WTC11 (cell line): ENCODE data around the gene SEC11A. TPM values are rescaled to one million over a fixed set of nuclear protein-coding genes. Genes with fewer than 3 reads are reported as not detected.

Experiments
- ATAC-seq: fragments of 200-7000 bp; cut with Tn5 transposase; 2 replicates; pipeline ENCODE4 v1.10.0; 2021; ENCODE audit warnings: mild to moderate bottlenecking, moderate library complexity
- CTCF ChIA-PET: fragments of 300-600 bp; sonication (Branson Sonifier 250); formaldehyde crosslinking; loops from one replicate; lab custom pipeline; 2021; ENCODE audit warnings: antibody characterized with exemption; lab: Charles Lee
- POLR2A ChIA-PET: fragments of 350-600 bp; sonication (Branson Sonifier 250); formaldehyde crosslinking; loops from one replicate; lab custom pipeline; 2021; ENCODE audit warnings: antibody characterized with exemption; lab: Charles Lee
- DNase-seq: peaks from one replicate; pipeline ENCODE4 v3.0.0; 2021; ENCODE audit warnings: low spot score
- H3K27ac Mint-ChIP-seq: 2 replicates; pipeline ENCODE4 v1.8.0; 2021; ENCODE audit warnings: mixed read lengths
- H3K27me3 Mint-ChIP-seq: 2 replicates; pipeline ENCODE4 v1.8.0; 2021; ENCODE audit warnings: low read depth, mild to moderate bottlenecking, moderate library complexity, mixed read lengths
- H3K36me3 Mint-ChIP-seq: 2 replicates; pipeline ENCODE4 v1.8.0; 2021; ENCODE audit warnings: mixed read lengths
- H3K4me1 Mint-ChIP-seq: 2 replicates; pipeline ENCODE4 v1.8.0; 2022; ENCODE audit warnings: mixed read lengths
- H3K4me3 Mint-ChIP-seq: 2 replicates; pipeline ENCODE4 v1.8.0; 2021; ENCODE audit warnings: mild to moderate bottlenecking, moderate library complexity, mixed read lengths
- H3K9me3 Mint-ChIP-seq: 2 replicates; pipeline ENCODE4 v1.8.0; 2021; ENCODE audit warnings: mixed read lengths
- ATF6 ChIP-seq: sonication (generic); formaldehyde crosslinking; IDR thresholded peaks from 2 replicates; pipeline ENCODE4 v1.8.1; 2023; ENCODE audit warnings: mild to moderate bottlenecking, missing genetic modification reagents
- CBFB ChIP-seq: sonication (generic); formaldehyde crosslinking; IDR thresholded peaks from 2 replicates; pipeline ENCODE4 v1.8.1; 2022; ENCODE audit warnings: mild to moderate bottlenecking, low read depth, missing genetic modification reagents
- CDX4 ChIP-seq: fragments of 250-450 bp; sonication (Bioruptor Pico); IDR thresholded peaks from 2 replicates; pipeline ENCODE4 v1.9.0; 2021; ENCODE audit warnings: moderate library complexity, mild to moderate bottlenecking, inconsistent platforms, borderline replicate concordance
- CREM ChIP-seq: sonication (generic); formaldehyde crosslinking; IDR thresholded peaks from 2 replicates; pipeline ENCODE4 v1.8.1; 2022; ENCODE audit warnings: mild to moderate bottlenecking, missing genetic modification reagents, moderate library complexity
- E2F1 ChIP-seq: sonication (generic); formaldehyde crosslinking; IDR thresholded peaks from 2 replicates; pipeline ENCODE4 v1.8.0; 2022; ENCODE audit warnings: mild to moderate bottlenecking, missing genetic modification reagents
- GRHL2 ChIP-seq: fragments of 250-450 bp; sonication (Bioruptor Pico); IDR thresholded peaks from 2 replicates; pipeline ENCODE4 v1.8.0; 2022; ENCODE audit warnings: mild to moderate bottlenecking, moderate library complexity; ENCODE audit not compliant: insufficient replicate concordance, severe bottlenecking
- JAZF1 ChIP-seq: fragments of 250-450 bp; sonication (Bioruptor Pico); IDR thresholded peaks from 2 replicates; pipeline ENCODE4 v1.9.0; 2021; ENCODE audit warnings: moderate library complexity, mild to moderate bottlenecking, inconsistent platforms
- KAT7 ChIP-seq: sonication (generic); formaldehyde crosslinking; IDR thresholded peaks from 2 replicates; pipeline ENCODE4 v1.8.1; 2023; ENCODE audit warnings: missing genetic modification reagents, mild to moderate bottlenecking, borderline replicate concordance
- MXD4 ChIP-seq: fragments of 250-450 bp; sonication (Bioruptor Pico); IDR thresholded peaks from 2 replicates; pipeline ENCODE4 v1.8.0; 2021; ENCODE audit warnings: mild to moderate bottlenecking, moderate library complexity, borderline replicate concordance
- MYBL2 ChIP-seq: sonication (generic); formaldehyde crosslinking; IDR thresholded peaks from 2 replicates; pipeline ENCODE4 v1.8.1; 2023; ENCODE audit warnings: mild to moderate bottlenecking, moderate library complexity, missing genetic modification reagents
- NFYB ChIP-seq: sonication (generic); formaldehyde crosslinking; conservative IDR thresholded peaks from 2 replicates; pipeline ENCODE4 v1.8.0; 2022; ENCODE audit warnings: low read depth, missing genetic modification reagents
- NR1H2 ChIP-seq: sonication (generic); formaldehyde crosslinking; IDR thresholded peaks from 2 replicates; pipeline ENCODE4 v1.9.0; 2021; ENCODE audit warnings: mild to moderate bottlenecking, moderate library complexity, missing genetic modification reagents
- RELA ChIP-seq: sonication (generic); formaldehyde crosslinking; IDR thresholded peaks from 2 replicates; pipeline ENCODE4 v1.8.1; 2022; ENCODE audit warnings: missing genetic modification reagents, mild to moderate bottlenecking, borderline replicate concordance
- RORB ChIP-seq: fragments of 250-450 bp; sonication (Bioruptor Pico); IDR thresholded peaks from 2 replicates; pipeline ENCODE4 v1.9.0; 2021; ENCODE audit warnings: mild to moderate bottlenecking
- TEAD4 ChIP-seq: sonication (generic); formaldehyde crosslinking; IDR thresholded peaks from 2 replicates; pipeline ENCODE4 v1.8.0; 2022; ENCODE audit warnings: mild to moderate bottlenecking, missing genetic modification reagents
- ZNF121 ChIP-seq: sonication (generic); formaldehyde crosslinking; IDR thresholded peaks from 2 replicates; pipeline ENCODE4 v1.8.0; 2023; ENCODE audit warnings: missing genetic modification reagents
- ZNF512 ChIP-seq: sonication (generic); formaldehyde crosslinking; IDR thresholded peaks from 2 replicates; pipeline ENCODE4 v1.8.1; 2022; ENCODE audit warnings: missing genetic modification reagents, borderline replicate concordance
- total RNA-seq: library from RNA; stranded (reverse); gene quantifications from 3 replicates; pipeline ENCODE4 v1.2.3, GENCODE V29; 2021
- TF ChIP-seq, protein P1 (sequence below): sonication (generic); formaldehyde crosslinking; IDR thresholded peaks from 2 replicates; pipeline ENCODE4 v1.8.1; 2023; ENCODE audit warnings: mild to moderate bottlenecking, missing genetic modification reagents, moderate library complexity
- TF ChIP-seq, protein P2 (sequence below): sonication (generic); formaldehyde crosslinking; IDR thresholded peaks from 2 replicates; pipeline ENCODE4 v1.8.0; 2022; ENCODE audit warnings: mild to moderate bottlenecking, missing genetic modification reagents
- TF ChIP-seq, protein P3 (sequence below): fragments of 250-450 bp; sonication (Bioruptor Pico); IDR thresholded peaks from 2 replicates; pipeline ENCODE4 v1.9.0; 2021; ENCODE audit warnings: mild to moderate bottlenecking

The SEC11A gene
- total RNA-seq, 1 experiment from 2014 or later: 214 TPM

- TF ChIP-seq E2F1 (no peak), ATF6 (CRISPR knock-in tag) (no peak), NFYB (CRISPR knock-in tag) (no peak), ZNF512 (CRISPR knock-in tag) (no peak), CBFB (CRISPR knock-in tag) (no peak), JAZF1 (no peak), NR1H2 (CRISPR knock-in tag) (no peak), MYBL2 (CRISPR knock-in tag) (no peak), GRHL2 (CRISPR knock-in tag) (no peak)
- TF ChIP-seq, protein P1, sequence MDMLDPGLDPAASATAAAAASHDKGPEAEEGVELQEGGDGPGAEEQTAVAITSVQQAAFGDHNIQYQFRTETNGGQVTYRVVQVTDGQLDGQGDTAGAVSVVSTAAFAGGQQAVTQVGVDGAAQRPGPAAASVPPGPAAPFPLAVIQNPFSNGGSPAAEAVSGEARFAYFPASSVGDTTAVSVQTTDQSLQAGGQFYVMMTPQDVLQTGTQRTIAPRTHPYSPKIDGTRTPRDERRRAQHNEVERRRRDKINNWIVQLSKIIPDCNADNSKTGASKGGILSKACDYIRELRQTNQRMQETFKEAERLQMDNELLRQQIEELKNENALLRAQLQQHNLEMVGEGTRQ (CRISPR knock-in tag): no peak
- TF ChIP-seq, protein P2, sequence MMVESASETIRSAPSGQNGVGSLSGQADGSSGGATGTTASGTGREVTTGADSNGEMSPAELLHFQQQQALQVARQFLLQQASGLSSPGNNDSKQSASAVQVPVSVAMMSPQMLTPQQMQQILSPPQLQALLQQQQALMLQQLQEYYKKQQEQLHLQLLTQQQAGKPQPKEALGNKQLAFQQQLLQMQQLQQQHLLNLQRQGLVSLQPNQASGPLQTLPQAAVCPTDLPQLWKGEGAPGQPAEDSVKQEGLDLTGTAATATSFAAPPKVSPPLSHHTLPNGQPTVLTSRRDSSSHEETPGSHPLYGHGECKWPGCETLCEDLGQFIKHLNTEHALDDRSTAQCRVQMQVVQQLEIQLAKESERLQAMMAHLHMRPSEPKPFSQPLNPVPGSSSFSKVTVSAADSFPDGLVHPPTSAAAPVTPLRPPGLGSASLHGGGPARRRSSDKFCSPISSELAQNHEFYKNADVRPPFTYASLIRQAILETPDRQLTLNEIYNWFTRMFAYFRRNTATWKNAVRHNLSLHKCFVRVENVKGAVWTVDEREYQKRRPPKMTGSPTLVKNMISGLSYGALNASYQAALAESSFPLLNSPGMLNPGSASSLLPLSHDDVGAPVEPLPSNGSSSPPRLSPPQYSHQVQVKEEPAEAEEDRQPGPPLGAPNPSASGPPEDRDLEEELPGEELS (CRISPR knock-in tag): no peak
- TF ChIP-seq, all 79 proteins: peak for 0
- H3K9me3 Mint-ChIP-seq: no peaks in the 10 kb centered on the region
- no peak for ATAC-seq
- no peak for DNase-seq
- ChIA-PET POLR2A (interaction anchor here (0.6 kb wide), 1 partner anchor 669 kb away, joined by 3 read pairs; no protein-coding TSS in a partner anchor), CTCF (interaction anchor here (0.8 to 3.6 kb wide), 3 partner anchors 61 to 267 kb away, joined by 3 to 25 read pairs (median 7); no protein-coding TSS in a partner anchor)
- H3K27me3 Mint-ChIP-seq: peaks cover 17% of the 10 kb centered on the region
- H3K4me1 Mint-ChIP-seq: peaks cover 26% of the 10 kb centered on the region
- H3K36me3 Mint-ChIP-seq: peaks cover 5% of the 10 kb centered on the region
- H3K27ac Mint-ChIP-seq: no peak overlapping the region
- no peak overlapping the region for H3K4me3 Mint-ChIP-seq
These were observed 54.9 kb downstream of the SEC11A start for GRCh38 chr15:84661001-84661400.

DNA sequence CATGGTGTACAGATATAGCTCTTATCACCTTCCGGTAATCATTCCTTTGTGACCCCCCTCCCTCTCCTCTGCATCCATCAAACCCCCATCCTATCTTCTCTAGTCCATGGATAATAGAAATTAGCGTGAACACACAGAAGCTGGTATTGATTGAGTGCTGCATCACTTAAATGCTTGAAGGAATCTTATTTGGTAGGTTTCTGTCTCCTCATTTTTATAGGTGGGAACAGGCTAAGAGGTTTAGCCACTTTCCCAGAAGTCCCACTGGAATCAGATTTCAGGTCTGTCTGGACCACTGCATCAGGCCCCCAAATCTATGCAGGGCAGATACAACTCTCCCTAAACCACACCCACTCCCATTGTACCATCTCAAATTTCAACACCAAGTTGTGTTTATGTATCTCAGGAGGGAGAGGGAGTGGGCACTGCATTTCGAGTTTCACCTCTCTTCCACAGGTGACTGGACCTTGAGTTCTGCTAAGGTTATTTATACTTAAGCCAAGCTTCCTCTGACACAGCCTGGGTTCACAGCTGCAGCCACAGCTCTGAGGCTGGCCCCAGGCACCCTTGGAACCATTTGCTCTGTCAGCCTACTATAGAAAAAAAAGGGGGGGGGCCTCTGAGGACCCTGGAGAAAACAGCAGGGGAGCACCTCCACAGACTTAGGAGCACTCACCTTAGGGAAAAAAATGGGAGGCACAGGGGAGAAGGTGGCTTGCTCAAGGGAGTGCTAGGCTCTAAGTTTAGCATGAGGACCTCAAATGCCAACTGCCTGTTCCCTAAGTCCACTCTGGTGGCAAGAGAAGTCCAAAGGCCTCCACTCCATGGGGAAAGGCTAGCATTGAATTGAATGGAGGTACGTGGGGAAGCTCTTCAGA is 55.8 kb downstream of the SEC11A start:
- DNase-seq (no peak), ATAC-seq (no peak)
- Mint-ChIP-seq H3K4me3 (no peak overlapping the region), H3K4me1 (peaks cover 26% of the 10 kb centered on the region), H3K27me3 (peaks cover 18% of the 10 kb centered on the region), H3K36me3 (no peaks in the 10 kb centered on the region), H3K27ac (peak overlapping the region; percentile 57; the same call in 1 of the 2 replicates), H3K9me3 (no peaks in the 10 kb centered on the region)
- POLR2A ChIA-PET: interaction anchor here (1.9 kb wide), 1 partner anchor 56 kb away, joined by 8 read pairs; the partner anchor contains the start of gene SEC11A
- CTCF ChIA-PET: interaction anchor here (0.6 to 7.5 kb wide), 7 partner anchors 22 to 268 kb away, joined by 3 to 63 read pairs (median 9); partner anchors contain the start of gene ZSCAN2
- TF ChIP-seq KAT7 (CRISPR knock-in tag) (no peak), CREM (no peak), ZNF121 (CRISPR knock-in tag) (no peak), RELA (CRISPR knock-in tag) (no peak), TEAD4 (no peak), RORB (CRISPR knock-in tag) (no peak), CDX4 (no peak), NFYB (CRISPR knock-in tag) (no peak), MXD4 (CRISPR knock-in tag) (no peak)
- TF ChIP-seq, protein P3, sequence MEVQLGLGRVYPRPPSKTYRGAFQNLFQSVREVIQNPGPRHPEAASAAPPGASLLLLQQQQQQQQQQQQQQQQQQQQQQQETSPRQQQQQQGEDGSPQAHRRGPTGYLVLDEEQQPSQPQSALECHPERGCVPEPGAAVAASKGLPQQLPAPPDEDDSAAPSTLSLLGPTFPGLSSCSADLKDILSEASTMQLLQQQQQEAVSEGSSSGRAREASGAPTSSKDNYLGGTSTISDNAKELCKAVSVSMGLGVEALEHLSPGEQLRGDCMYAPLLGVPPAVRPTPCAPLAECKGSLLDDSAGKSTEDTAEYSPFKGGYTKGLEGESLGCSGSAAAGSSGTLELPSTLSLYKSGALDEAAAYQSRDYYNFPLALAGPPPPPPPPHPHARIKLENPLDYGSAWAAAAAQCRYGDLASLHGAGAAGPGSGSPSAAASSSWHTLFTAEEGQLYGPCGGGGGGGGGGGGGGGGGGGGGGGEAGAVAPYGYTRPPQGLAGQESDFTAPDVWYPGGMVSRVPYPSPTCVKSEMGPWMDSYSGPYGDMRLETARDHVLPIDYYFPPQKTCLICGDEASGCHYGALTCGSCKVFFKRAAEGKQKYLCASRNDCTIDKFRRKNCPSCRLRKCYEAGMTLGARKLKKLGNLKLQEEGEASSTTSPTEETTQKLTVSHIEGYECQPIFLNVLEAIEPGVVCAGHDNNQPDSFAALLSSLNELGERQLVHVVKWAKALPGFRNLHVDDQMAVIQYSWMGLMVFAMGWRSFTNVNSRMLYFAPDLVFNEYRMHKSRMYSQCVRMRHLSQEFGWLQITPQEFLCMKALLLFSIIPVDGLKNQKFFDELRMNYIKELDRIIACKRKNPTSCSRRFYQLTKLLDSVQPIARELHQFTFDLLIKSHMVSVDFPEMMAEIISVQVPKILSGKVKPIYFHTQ (CRISPR knock-in tag): no peak
